ENCODE results near the gene HOXA3.

- TF ChIP-seq EZH2phosphoT487 (IDR thresholded peaks at IDR 0.05; ENCODE audit: borderline replicate concordance, low read length), result no peak
- TF ChIP-seq CTCF (conservative IDR thresholded peaks at IDR 0.05; ENCODE audit: low read depth, low read length), result no peak
Measured at GRCh38 chr7:27174874-27175625, 22.7 kb upstream of the HOXA3 start.

Measured in PC-3 (cell line).